Measurements from ENCODE around the gene PFKFB3.

DNA sequence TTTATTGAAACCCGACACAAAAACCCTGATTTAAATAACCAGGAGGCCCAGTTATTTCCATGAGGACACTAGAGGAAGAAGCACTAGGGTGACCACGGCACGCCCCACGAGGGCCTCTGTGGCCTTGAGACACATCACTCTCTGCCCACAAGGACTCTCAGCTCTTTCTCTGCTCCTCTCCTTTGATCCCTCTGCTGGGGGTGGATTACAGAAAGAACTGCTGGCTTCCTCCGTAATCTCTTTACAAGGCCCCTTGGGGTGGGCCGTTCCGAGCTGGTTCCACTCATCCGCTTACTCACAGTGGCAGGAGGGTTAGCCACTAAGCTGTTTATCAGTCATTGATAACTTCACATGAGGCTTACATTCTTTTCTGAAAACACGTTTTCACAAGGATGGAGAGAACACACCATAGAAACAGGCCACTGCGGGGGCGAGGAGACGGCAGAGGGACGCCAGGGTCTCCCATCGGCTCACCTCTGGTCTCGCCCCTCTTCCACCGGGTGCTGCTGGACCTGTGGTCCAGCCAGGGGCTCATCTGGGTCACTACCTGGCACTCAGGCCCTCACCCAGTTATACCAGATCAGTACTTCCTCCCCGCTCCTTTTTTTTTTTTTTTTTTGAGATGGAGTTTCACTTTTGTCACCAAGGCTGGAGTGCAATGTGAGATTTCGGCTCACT, 17.6 kb upstream of the PFKFB3 start:
- TF ChIP-seq, protein P1, sequence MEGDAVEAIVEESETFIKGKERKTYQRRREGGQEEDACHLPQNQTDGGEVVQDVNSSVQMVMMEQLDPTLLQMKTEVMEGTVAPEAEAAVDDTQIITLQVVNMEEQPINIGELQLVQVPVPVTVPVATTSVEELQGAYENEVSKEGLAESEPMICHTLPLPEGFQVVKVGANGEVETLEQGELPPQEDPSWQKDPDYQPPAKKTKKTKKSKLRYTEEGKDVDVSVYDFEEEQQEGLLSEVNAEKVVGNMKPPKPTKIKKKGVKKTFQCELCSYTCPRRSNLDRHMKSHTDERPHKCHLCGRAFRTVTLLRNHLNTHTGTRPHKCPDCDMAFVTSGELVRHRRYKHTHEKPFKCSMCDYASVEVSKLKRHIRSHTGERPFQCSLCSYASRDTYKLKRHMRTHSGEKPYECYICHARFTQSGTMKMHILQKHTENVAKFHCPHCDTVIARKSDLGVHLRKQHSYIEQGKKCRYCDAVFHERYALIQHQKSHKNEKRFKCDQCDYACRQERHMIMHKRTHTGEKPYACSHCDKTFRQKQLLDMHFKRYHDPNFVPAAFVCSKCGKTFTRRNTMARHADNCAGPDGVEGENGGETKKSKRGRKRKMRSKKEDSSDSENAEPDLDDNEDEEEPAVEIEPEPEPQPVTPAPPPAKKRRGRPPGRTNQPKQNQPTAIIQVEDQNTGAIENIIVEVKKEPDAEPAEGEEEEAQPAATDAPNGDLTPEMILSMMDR (IDR thresholded peaks at IDR 0.05) = no peak
- TF ChIP-seq POLR2A (IDR thresholded peaks at IDR 0.05) (no peak), POLR2AphosphoS5 (IDR thresholded peaks at IDR 0.05; ENCODE audit: insufficient read depth in 1 of 2, low read depth in 1 of 2) (no peak)

All from vagina (tissue), 2 donors.